Skeletal muscle satellite cell (primary cell): ENCODE measurements around the gene THADA.

ENCODE experiments used
- H3K27me3 ChIP-seq: 2 replicates; pipeline ENCODE4 v1.7.0; 2013; ENCODE audit warnings: low read length; ENCODE audit not compliant: control insufficient read depth, insufficient read depth
- H3K36me3 ChIP-seq: 2 replicates; pipeline ENCODE4 v1.7.0; 2013; ENCODE audit warnings: mild to moderate bottlenecking, control low read depth, low read length; ENCODE audit not compliant: insufficient read depth
- H3K4me1 ChIP-seq: 2 replicates; pipeline ENCODE4 v1.7.0; 2013; ENCODE audit warnings: low read length; ENCODE audit not compliant: control insufficient read depth, insufficient read depth
- H3K4me2 ChIP-seq: 2 replicates; pipeline ENCODE4 v1.7.0; 2013; ENCODE audit warnings: mild to moderate bottlenecking, low read length
- H3K4me3 ChIP-seq: 2 replicates; pipeline ENCODE4 v1.7.0; 2013; ENCODE audit warnings: low read length
- H3K9ac ChIP-seq: 2 replicates; pipeline ENCODE4 v1.7.0; 2013; ENCODE audit warnings: mild to moderate bottlenecking, low read depth, low read length, moderate library complexity
- H3K9me3 ChIP-seq: replicated peaks from 2 replicates; pipeline ENCODE4 v1.7.0; 2013; ENCODE audit warnings: mild to moderate bottlenecking, control low read depth, low read length

The THADA gene

DNA sequence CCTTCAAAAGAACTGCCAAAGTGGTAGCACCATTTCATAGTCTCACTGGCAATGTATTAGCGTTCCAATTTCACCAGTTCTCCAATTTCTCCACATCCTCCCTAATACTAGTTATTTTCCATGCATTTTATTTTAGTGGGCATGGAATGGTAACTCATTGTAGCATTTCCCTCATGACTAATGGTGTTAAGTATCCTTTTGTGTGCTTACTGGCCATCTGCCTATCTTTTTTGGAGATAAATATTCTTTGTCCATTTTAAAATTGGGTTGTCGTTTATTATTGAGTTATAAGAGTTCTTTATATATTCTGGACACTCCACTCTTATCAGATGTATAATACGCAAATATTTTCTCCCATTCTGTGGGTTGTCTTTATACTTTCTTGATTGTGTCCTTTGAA, 107.1 kb downstream of the THADA start:
- Histone ChIP-seq H3K27me3 (no peaks in the 10 kb centered on the region), H3K4me3 (no peak overlapping the region), H3K4me2 (no peak overlapping the region), H3K9me3 (no peaks in the 10 kb centered on the region), H3K36me3 (no peaks in the 10 kb centered on the region), H3K4me1 (peaks cover 23% of the 10 kb centered on the region), H3K9ac (no peak overlapping the region)

DNA sequence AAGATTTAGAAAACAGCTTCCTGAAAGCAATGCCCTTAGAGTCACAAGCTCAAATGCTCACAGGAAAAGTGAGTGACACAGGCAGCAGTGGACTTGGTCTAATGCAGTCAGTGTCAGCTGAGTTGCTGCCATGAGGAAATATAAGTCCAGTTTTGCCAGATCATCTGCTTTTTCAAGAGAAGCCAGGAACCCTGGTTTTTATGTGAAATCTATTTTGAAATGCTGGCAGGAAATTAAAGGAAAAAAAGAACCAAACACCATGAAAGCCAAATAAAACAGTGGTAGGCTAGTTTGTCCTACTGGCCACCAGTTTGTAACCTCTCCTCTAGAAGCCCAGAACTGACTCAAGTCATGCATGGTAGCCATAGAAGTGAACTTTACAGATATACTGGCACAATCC, 109.2 kb downstream of the THADA start:
- Histone ChIP-seq H3K27me3 (no peaks in the 10 kb centered on the region), H3K4me1 (peaks cover 37% of the 10 kb centered on the region), H3K9me3 (no peaks in the 10 kb centered on the region), H3K4me2 (no peak overlapping the region), H3K4me3 (no peak overlapping the region), H3K36me3 (no peaks in the 10 kb centered on the region), H3K9ac (peak overlapping the region; percentile 46)

DNA sequence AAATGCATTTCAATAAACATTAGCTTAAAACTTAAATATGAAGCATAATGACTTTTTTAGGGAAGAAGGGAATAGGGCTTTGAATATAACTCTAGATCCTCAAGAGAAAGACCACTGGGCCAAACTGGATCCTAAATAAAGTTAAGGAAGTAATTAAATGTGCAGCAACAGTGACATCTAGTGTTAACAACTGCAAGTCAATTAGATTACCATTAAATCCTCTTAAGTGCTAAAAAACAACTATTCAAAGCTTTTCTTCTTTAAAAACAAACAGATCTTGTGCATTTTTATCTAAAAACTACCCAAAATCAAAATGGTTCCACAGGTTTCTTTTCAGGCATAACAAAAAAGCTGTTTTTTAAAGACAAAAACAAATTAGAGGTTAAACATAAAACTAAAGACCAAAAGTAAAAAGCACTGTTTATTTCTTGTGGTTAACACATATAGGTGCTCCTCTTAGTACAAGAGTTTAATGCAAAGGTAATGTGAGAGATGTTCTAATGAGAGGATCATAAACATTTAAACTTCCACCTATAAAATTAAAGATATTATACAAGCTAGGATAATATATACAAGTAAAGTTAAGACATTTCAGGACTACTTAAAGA, 111.4 kb downstream of the THADA start:
- no peak overlapping the region for H3K4me2 ChIP-seq
- no peaks in the 10 kb centered on the region for H3K9me3 ChIP-seq
- peak overlapping the region; percentile 54 for H3K9ac ChIP-seq

DNA sequence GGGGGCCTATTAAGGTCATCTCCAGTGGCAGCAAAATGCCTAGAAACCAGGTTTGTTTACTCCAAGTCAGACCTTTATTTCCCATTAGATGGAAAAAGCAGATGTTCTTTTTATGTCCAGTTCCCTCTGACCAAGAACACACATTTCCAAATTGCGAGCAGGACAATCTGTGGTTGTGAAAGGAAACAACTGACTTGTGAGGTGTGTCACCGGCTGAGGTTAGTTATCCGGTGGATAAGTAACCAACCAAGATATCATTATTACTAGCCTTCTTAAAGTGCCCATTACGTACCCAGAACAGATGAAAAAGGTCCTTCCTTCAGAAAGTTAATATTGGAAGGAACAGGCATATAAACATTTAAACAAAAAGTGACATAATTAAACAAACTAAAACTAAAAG, 112.9 kb downstream of the THADA start:
- Histone ChIP-seq H3K4me2 (peak overlapping the region; percentile 31), H3K27me3 (no peaks in the 10 kb centered on the region), H3K4me1 (peaks cover 37% of the 10 kb centered on the region), H3K9ac (peak overlapping the region; percentile 54), H3K36me3 (no peaks in the 10 kb centered on the region), H3K4me3 (no peak overlapping the region), H3K9me3 (no peaks in the 10 kb centered on the region)

More for the DNA sequence above, 111.4 kb downstream of the THADA start:
- Histone ChIP-seq H3K36me3 (no peaks in the 10 kb centered on the region), H3K4me1 (peaks cover 26% of the 10 kb centered on the region), H3K4me3 (no peak overlapping the region), H3K27me3 (no peaks in the 10 kb centered on the region)

DNA sequence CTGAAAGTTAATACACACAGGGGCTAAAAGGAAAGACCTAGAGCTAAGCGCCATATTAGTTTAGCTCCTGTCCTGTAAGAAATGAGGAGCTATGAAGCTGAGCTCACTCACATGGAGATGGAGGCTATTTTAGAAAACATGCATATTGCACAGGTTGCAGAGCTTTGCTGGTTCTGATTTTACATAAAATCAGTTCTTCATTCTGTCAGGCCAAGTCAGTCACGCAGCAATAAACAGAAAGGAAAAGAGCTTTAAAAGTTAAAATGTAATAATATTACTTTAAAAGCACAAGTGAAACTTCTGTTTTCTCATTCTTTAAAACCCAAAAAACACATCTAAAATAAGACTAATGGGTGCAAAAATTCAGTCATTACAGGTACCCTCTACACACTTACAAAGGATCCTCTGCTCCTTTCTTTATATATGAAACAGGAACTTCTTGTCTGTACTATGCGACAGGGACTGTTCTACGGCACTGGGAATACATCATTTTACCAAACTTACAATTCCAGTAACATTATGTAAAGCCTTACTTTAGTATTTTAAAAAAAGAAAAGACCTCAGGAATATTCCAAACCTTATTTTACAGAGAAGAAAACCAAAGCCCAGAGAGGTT, 113.8 kb downstream of the THADA start:
- H3K4me2 ChIP-seq: no peak overlapping the region
- peak overlapping the region; percentile 34 for H3K9ac ChIP-seq
- H3K36me3 ChIP-seq: no peaks in the 10 kb centered on the region
- H3K9me3 ChIP-seq: no peaks in the 10 kb centered on the region
- no peak overlapping the region for H3K4me3 ChIP-seq
- no peaks in the 10 kb centered on the region for H3K27me3 ChIP-seq
- peaks cover 41% of the 10 kb centered on the region for H3K4me1 ChIP-seq

DNA sequence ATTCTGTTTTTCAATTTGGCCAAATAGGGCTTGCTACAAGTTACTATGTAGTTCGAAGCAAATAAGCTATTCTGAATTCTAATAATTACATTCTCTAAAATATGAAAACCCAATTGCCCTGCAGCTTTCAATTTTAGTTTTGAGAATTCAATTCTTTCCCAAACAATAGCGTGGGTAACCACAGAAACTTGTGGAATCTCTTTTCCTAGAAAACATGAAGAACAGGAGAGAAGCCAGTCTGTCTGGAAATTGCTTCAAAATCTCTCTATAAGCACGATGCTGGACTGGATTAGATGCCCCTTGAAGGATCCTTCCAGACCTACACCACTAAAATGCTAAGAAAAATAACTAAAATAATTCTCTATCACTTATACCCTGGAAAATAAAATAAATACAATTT, 115.0 kb downstream of the THADA start:
- H3K27me3 ChIP-seq: no peaks in the 10 kb centered on the region
- no peaks in the 10 kb centered on the region for H3K9me3 ChIP-seq
- no peak overlapping the region for H3K4me3 ChIP-seq
- H3K36me3 ChIP-seq: no peaks in the 10 kb centered on the region
- H3K4me1 ChIP-seq: peaks cover 30% of the 10 kb centered on the region
- H3K4me2 ChIP-seq: no peak overlapping the region
- H3K9ac ChIP-seq: no peak overlapping the region

DNA sequence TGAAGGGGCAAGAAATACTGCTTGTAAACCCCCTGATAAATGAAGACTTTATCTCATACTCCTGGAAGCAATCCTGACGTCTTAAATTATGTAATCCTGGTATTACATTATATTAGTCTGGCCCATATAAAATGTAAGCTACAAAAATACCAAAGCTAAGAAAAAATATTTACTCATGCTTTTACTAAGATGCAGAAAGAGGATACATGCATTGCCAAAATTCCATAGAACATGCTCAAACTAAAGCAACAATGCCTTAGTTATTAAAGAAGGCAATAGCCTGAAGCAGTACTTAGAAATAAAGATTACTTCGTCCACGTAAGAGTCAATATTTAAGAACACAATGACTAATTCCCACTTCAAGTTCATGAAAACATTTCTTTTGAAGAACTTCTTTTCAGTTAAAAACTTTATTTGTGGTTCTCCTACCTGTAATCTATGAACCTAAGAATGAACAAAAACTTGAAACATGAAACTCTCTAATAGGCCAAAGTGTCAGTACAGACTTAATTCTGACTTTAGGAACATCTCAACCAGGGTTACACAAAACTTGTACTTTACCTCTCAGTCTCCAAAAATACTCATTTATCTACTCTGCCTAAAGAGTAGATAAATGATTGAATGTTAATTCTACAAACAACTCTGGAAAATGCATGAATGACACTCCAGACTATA, 117.3 kb downstream of the THADA start:
- Histone ChIP-seq H3K4me1 (peaks cover 30% of the 10 kb centered on the region), H3K4me2 (peak overlapping the region; percentile 13), H3K27me3 (no peaks in the 10 kb centered on the region), H3K4me3 (no peak overlapping the region), H3K9me3 (no peaks in the 10 kb centered on the region), H3K9ac (peak overlapping the region; percentile 26), H3K36me3 (no peaks in the 10 kb centered on the region)

DNA sequence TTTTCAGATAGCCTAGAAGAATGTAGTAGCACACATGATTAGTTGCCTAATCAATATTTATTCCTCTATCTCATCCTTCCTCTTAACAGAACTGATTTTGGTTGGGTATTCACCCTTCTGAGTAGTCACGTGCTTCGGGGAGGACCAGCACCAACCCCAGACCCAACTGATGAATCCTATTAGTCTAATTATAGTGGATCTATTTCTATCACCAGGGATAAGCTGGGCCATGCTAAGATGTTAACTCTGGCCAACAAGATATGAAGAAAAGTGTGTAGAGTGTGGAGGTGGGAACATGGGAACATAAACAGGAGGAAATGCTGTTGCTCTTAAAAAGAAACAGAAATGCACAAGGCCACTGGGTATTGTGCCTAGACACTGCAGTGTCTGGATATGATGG, 119.9 kb downstream of the THADA start:
- Histone ChIP-seq H3K27me3 (no peaks in the 10 kb centered on the region), H3K4me3 (no peak overlapping the region), H3K4me2 (no peak overlapping the region), H3K4me1 (peaks cover 24% of the 10 kb centered on the region), H3K36me3 (no peaks in the 10 kb centered on the region), H3K9me3 (no peaks in the 10 kb centered on the region), H3K9ac (no peak overlapping the region)

DNA sequence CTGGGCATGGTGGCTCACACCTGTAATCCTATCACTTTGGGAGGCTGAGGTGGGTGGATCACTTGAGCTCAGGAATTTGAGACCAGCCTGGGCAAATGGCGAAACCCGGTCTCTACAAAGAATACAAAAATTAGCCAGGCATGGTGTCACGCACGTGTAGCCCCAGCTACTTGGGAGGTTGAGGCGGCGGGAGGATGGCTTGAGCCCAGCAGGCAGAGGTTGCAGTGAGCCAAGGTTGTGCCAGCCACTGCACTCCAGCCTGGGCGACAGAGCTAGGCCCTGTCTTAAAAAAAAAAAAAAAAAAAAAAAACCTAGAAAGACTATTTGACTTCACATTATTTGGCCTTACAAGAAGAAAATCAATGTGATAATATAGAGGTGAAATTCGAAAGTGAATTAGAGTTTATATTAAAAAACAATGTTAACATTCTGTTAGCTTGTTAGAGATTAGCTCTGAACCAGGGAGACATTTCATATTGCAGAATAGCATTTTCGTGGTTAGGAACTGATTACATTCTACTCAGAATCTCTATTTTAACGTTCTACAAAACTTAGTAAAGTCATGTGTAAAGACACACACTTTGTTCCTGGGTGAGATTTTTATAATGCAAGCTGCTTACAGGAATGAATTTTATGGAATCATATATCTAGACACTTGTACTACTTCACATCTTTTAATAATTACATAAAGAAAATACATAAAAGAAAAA, 120.5 kb downstream of the THADA start:
- no peaks in the 10 kb centered on the region for H3K9me3 ChIP-seq
- H3K9ac ChIP-seq: no peak overlapping the region
- no peak overlapping the region for H3K4me3 ChIP-seq
- H3K27me3 ChIP-seq: no peaks in the 10 kb centered on the region
- no peaks in the 10 kb centered on the region for H3K36me3 ChIP-seq
- H3K4me1 ChIP-seq: peaks cover 24% of the 10 kb centered on the region
- H3K4me2 ChIP-seq: no peak overlapping the region

DNA sequence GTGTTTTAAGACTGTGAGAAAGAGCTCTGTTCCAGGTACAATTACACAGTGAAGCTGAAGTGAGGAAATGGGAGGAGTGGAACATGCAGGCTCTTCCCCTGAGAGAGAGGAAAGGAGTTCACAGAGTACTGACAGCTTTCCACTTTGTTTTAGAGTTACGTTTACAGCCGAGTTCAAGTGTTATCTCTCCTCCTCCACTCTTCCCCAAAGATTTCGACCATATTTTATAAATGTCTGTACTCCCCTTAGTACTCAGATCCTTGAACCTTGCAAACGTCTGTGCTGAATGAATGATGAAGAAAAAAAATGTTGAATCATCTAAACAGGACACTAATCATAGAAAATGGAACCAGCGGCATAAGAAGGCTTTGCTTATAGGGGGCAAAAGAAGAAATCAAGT, 121.6 kb downstream of the THADA start:
- H3K4me2 ChIP-seq: no peak overlapping the region
- H3K9ac ChIP-seq: no peak overlapping the region
- no peak overlapping the region for H3K4me3 ChIP-seq
- no peaks in the 10 kb centered on the region for H3K36me3 ChIP-seq
- H3K27me3 ChIP-seq: no peaks in the 10 kb centered on the region
- H3K9me3 ChIP-seq: no peaks in the 10 kb centered on the region
- H3K4me1 ChIP-seq: peaks cover 31% of the 10 kb centered on the region

DNA sequence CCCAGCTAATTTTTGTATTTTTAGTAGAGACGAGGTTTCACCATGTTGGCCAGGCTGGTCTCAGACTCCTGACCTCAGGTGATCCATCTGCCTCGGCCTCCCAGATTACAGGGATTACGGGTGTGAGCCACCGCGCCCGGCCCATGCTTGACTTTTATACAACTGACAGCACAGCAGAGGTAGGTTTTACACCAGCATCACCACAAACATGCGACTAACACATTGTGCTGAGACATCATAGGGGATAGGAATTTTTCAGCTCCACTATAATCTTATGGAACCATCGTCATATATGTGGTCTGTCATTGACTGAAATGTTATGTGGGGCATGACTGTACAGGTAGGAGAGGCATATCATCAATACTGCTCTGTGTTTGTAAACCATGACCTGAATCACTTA, 122.1 kb downstream of the THADA start:
- Histone ChIP-seq H3K4me2 (no peak overlapping the region), H3K9me3 (no peaks in the 10 kb centered on the region), H3K4me3 (no peak overlapping the region), H3K27me3 (no peaks in the 10 kb centered on the region), H3K9ac (no peak overlapping the region), H3K4me1 (peaks cover 32% of the 10 kb centered on the region), H3K36me3 (no peaks in the 10 kb centered on the region)
